Measurements from ENCODE around the gene TMA7B.

Gene TMA7B

GRCh38 chr22:39959640-39960447, at the start of gene TMA7B:
TSS of gene TMA7B (plus strand) at chr22:39960397. CDS start at chr22:39964375, 3,978 bp downstream.
- DNase-seq, result peak; percentile 53

DNA sequence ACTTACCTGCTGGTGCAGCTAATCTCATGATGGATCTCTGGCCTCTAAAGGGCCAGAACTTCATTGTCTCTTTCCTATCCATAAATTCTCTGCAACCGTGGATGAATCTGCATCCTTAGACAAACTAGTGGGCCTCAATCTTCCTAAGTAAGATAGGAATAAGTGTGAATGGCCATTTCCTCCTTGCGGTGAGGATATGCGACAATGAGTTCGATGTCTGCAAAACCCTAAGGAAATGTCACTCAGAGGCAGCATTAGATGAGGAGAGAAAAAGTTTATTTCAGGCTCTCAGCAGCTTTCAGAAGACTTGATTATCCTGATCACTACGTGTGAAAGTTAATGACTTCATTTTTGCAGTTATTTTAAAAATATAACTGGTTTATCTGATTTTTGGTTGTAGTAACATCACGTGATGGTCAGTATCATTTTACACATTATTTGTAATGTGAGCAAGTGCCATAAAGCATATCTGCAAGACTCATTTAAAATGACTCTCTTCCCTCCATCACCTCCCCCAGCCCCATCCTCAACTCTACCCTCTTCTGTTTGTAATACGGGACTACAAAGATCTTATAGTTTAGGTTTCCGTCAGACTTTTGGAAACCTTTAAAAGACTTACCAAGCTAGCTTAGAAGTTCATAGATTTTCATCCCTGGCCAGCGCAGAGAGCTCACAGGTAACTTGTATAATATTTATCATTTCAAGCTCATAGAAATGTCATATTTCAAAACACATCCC, 49.2 kb upstream of the TMA7B start:
- DNase-seq, result no peak

DNA sequence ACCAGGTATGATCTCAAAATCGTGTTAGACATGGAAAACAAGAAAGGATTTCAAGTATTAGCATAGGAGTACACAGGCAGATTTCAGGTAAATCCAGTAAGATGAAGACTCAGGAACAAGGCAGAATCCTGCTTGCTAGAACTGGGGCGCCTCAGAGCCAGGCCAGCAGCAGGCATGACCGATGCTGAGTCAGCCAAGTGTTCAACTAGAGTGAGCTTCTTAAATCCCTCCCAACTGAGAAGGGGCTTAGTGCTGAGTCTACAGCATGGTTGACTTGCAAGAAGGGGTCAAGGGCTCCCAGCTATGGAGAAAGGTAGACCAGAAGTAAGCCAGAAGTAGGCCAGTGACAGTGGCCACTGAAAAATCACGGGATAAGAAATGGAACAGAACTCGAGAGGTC, 46.9 kb upstream of the TMA7B start:
- DNase-seq, result no peak

- DNase-seq, result no peak
Observed at GRCh38 chr22:39913886-39914285, 46.3 kb upstream of the TMA7B start.

DNA sequence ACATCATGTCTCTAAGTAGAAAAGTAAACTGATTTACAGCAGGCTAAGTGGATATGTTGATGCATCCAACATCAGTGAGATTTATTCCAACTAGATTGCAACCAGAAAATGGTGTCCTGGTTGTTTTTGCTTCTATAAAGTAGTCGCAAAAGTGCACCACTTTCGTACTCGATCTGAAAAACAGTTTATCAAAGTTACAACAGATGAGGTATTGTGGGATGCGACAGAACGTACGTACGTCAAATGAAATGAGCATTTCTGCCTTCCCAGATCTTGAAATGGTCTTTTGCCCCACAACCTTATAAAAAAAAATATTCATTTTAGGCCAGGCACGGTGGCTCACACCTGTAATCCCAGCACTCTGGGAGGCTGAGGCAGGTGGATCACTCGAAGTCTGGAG, 45.6 kb upstream of the TMA7B start:
- no peak for DNase-seq

GRCh38 chr22:39915295-39915726, 44.9 kb upstream of the TMA7B start:
- DNase-seq, result no peak

- DNase-seq, result no peak
Observed at GRCh38 chr22:39916496-39916895, 43.7 kb upstream of the TMA7B start.

DNA sequence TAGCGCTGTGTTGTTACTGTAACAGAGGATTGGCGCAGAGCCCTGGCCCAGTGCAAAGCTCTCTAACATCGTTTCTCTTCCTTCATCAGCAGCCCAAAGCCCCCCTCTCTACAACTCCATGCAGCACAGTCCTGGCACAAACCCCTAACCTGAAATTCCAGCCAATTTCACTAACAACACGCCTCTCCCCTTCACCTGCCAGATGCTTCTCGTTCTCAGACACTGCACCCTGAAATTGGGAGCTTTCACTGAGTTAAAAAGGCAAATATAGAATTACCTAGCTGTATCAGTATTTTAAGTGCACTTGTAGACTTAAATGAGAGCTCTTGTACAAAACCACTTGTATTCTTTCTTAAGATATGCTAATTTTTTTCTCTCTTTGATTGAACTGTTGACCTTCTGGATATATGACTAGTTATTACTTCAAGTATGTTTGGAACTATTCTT, 43.0 kb upstream of the TMA7B start:
- DNase-seq, result no peak

DNA sequence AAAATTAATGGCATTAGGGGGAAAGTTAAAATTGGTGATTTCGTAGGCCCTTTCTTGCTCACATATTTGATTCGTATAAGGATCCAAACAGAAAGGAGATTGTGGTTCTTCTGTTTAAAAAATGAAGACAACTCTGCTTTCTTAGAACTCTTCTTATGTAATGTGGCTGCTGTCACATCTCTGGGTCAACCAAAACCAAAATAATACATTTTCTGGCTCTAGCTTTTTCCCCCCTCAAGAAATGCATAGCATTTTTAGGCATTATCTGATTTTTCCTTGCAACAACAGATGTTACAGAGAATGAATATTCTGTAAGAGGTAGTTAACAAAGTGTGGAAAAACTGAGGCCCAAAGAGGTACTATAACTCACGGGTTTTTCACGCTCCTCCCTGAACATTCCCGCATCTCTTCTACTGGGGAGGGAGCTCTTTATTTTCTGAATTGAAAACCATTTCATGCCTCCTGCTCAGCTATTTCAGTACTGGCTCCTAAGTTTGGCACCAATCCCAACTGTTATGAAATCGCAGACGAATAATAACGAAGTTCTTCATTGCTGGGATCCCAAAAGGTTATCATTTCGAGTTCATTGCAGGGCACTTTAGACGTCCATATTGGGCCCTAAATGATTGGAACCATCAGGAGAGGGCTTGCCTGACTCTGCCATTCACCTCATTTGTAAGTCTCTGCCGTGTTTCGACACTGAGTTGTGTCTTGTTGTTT, 42.3 kb upstream of the TMA7B start:
- DNase-seq, result no peak

DNA sequence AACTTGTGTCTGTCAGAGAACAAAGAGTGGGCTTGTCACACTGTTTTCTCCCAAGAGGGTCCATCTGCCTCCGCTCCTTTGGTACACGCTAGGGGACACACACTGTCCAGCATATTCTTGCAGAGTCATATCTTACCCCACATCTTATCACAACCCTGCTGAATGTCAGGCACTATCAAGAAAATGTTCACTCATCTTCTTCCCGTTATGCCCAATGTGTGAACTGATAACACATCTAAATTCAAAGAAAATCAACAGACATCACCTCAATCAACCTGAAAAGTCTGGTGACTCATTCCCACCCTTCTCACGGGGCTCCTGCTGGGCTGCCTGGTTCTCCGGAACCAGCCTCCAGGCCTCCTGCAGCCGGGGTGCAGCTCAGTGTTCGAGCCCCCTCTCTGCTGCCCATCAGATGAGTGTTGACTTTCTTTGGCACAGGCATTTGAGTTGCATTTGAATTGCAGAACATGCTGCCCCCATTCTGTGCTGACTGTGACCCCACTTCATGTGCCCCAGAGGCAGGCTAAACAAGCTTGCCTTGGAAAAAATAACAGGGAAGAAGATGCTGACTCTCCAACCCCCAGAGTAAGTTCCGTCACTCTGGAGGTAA, 40.0 kb upstream of the TMA7B start:
- peak; percentile 93 for DNase-seq

- DNase-seq, result no peak
Observed at GRCh38 chr22:39923696-39924095, 36.5 kb upstream of the TMA7B start.

DNA sequence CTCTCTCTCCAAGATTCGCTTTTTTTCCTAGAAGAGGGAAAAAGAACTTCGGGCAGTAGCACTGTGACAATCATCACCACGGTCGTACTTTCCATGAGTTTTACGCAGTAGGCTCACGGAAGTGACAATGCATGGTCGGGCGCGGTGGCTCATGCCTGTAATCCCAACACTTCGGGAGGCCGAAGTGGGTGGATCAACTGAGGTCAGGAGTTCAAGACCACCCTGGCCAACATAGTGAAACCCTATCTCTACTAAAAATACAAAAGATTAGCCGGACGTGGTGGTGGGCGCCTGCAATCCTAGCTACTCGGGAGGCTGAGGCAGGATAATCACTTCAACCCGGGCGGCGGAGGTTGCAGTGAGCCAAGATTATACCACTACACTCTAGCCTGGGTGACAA, 35.9 kb upstream of the TMA7B start:
- no peak for DNase-seq

- DNase-seq, result no peak
Observed at GRCh38 chr22:39925273-39925672, 34.9 kb upstream of the TMA7B start.

DNA sequence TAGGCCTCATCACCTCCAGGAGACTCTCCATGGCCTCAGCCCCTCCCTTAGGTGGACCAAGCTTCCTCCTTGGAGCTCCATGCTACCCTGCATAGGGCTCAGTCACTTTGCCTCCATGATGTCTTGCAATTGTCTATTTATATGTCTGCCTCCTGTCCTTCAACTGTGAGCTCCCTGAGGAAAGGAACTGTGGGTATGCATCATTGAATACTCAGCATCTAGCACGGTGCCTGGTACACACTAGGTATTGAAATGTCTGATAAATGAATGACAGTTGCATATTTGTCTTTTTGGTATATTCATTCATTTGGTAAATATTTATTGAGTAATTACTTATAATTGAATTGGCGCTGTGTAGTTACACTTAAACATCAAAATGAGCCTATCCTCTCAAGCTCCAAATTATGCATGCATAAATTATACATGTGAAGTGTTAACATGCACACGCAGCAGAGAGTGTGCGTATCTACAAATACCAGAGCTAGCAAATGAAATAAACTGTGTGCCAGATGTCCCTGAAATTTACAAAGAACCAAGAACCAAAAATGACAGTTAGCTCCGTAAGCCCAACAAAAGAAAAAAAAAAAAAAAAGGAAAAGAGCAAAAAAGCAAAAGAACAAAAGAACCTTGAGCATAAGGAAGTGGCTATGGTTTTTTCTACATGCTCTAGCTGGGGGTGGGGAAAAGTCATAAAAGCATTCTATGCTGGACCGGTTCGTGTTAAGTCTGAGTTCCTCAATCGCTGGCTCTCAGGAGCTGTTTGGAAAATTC, 34.1 kb upstream of the TMA7B start:
- DNase-seq, result no peak

DNA sequence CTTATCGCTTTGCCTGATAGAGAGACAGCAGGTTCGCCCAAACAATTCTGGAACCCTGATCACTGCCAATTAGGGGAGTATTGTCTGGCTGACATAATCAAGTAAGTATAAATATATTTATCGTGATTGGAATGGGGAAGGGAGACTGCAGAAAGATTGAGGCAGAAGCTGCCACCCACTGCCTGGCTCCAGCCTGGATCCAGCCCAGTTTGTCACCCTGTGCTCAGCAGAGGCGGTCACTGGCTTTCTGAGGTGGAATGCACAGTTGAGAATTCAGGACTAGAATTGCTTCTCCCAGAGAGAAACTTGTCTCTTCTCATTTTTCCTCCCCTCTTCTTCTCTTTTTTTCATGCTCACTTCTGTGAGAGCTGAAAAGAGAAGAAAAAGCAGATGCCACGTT, 33.4 kb upstream of the TMA7B start:
- no peak for DNase-seq

- DNase-seq, result peak; percentile 70
Observed at GRCh38 chr22:39927544-39927943, 32.7 kb upstream of the TMA7B start.

DNA sequence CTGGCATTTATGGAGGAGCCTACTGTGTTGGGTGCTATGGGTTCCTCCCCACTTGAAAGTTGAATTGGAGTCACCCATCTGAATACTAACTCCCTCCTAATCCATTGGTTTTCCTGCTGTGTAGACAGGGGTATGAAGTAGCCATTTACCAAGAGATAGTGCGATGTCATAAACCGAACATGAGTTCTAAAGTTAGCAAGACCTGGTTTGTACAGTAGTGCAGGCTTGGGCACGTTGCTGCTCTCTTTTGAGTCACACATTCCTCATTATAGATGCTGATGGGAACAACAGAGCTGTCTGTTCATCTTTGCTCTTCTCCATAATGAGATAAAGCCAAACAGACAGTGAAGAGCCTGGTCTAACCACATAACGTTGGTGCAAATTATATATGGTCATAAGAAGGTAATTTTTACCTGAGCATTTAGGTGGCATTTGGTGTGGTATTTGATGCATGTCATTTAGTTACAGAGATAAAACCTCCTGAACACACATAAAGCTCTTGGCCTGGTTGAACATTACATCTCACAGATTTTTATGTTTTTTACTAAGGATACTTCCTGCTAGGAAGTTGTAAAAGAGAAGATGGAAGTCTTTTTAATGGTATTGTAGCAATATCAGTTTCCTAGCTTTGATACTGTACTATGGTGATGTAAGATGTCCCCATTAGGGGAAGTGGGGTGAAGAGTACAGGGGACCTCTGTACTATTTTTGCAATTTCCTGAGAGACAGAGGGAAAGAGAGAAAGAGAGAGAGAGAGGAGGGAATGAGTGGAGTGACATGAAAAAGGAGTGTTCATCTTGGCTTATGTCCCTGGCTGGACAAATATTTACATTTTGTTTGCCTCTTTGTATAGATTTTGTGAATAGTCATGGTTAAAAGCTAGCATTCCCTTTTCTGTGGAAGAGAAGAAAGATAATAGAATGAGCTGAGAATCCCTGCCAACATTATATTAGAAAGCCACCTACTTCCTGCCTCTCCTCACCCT, 31.4 kb upstream of the TMA7B start:
- no peak for DNase-seq

GRCh38 chr22:39931251-39931650, 28.9 kb upstream of the TMA7B start:
- DNase-seq, result peak; percentile 53

DNA sequence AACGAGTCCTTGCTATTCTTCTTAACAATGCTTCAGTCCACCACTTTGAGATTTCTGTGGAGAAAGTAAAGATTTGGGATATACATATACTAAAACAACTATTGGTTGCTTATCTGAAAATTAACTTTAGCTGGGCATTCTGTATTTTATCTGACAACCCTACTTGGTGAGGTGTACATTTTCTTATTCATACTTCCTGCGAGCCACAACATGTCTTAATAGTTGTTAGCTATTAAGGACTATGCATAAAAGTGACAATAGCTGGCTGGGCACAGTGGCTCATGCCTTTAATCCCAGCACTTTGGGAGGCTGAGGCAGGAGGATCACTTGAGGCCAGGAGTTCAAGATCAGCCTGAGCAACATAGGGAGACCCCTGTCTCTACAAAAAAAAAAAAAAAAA, 28.0 kb upstream of the TMA7B start:
- DNase-seq, result no peak

GRCh38 chr22:39932918-39933649, 27.1 kb upstream of the TMA7B start:
- DNase-seq, result peak; percentile 78
